Testis (tissue), 3 donors: ENCODE data around the gene LDHD. TPM values are rescaled to one million over a fixed set of nuclear protein-coding genes. Genes with fewer than 3 reads are reported as not detected.

Experiments used
- DNase-seq: peaks from one replicate; pipeline ENCODE4 v3.0.0-alpha.2; 2019
- H3K27ac ChIP-seq, 2 donors: fragments of 200-600 bp; sonication (generic); one replicate each; pipeline ENCODE4 v1.5.1; 2019
- H3K27me3 ChIP-seq: fragments of 200-600 bp; sonication (generic); one replicate; pipeline ENCODE4 v1.5.1; 2019
- H3K36me3 ChIP-seq: fragments of 200-600 bp; sonication (generic); one replicate; pipeline ENCODE4 v1.5.1; 2017; ENCODE audit warnings: low read depth; ENCODE audit errors: missing control alignments
- H3K4me1 ChIP-seq: fragments of 200-600 bp; sonication (generic); one replicate; pipeline ENCODE4 v1.5.1; 2019
- H3K4me3 ChIP-seq, 2 donors: fragments of 200-600 bp; sonication (generic); one replicate each; pipeline ENCODE4 v1.5.1; 2017 to 2019
- H3K9me3 ChIP-seq: fragments of 200-600 bp; sonication (generic); one replicate; pipeline ENCODE4 v1.5.1; 2017
- CTCF ChIP-seq, 3 experiments: fragments of 450-650 bp in 2 of 3; fragments of 200-600 bp in 1 of 3; sonication (generic) in 1 of 3; IDR thresholded peaks; one replicate each; pipeline ENCODE4 v1.5.1; 2016 to 2019; ENCODE audit warnings: antibody characterized with exemption in 3 of 3, mild to moderate bottlenecking in 2 of 3, moderate library complexity in 1 of 3
- POLR2A ChIP-seq: fragments of 450-650 bp; IDR thresholded peaks from one replicate; pipeline ENCODE4 v1.6.1; 2017; ENCODE audit warnings: antibody characterized with exemption, mild to moderate bottlenecking, moderate library complexity
- WGBS, 2 donors: methylation state at CpG; one replicate each; pipeline ENCODE4 v1.1.5; 2018; 5-methylcytosine and 5-hydroxymethylcytosine counted together
- intact Hi-C: fragments of 100-400 bp; cut with DNase I; formaldehyde crosslinking; loops from one replicate; pipeline ENCODE4 v1.15.1; 2023; ENCODE audit warnings: low total_unique reads
- polyA plus RNA-seq: library from polyadenylated mRNA; stranded (reverse); fragments of 350-450 nt; fragmentation: Illumina TruSeq; extraction: RNeasy Lipid Tissue Mini Kit (QIAGEN cat#74804); gene quantifications from one replicate; pipeline ENCODE4 v1.2.3, GENCODE V29; 2014; ENCODE audit warnings: low read depth, low replicate concordance; ENCODE audit not compliant: insufficient read depth
- total RNA-seq, 2 donors: library from RNA; depleted of rRNA; stranded (reverse); fragments of >200 nt; gene quantifications; one replicate each; pipeline ENCODE4 v1.2.3, GENCODE V29; 2016

LDHD gene
- total and polyA plus RNA-seq, 3 donors from 2014 or later, result 4.2 to 14.4 (median 5.0) TPM

- no peaks in the 10 kb centered on the region for H3K36me3 ChIP-seq
- no peak overlapping the region for H3K4me3 ChIP-seq
- no peak for TF ChIP-seq POLR2A
- no peak for TF ChIP-seq CTCF (IDR thresholded peaks at IDR 0.05)
- H3K27me3 ChIP-seq, result no peaks in the 10 kb centered on the region
- H3K27ac ChIP-seq, result no peak overlapping the region
- whole genome bisulfite sequencing, 2 donors, result 92% methylated on average over 8 of the region's 8 CpGs
- intact Hi-C loops, result no loop called here
- DNase-seq, result no peak
- H3K4me1 ChIP-seq, result no peaks in the 10 kb centered on the region
- H3K9me3 ChIP-seq, result no peaks in the 10 kb centered on the region
Observed at GRCh38 chr16:75080205-75081029, 36.2 kb downstream of the LDHD start.

GRCh38 chr16:75079346-75079926 is 37.1 kb downstream of the LDHD start:
- DNase-seq, result no peak
- intact Hi-C loops, result no loop called here
- WGBS, 2 donors, result 93% methylated on average over 7 of the region's 7 CpGs
- no peak for TF ChIP-seq POLR2A
- no peak for TF ChIP-seq CTCF (IDR thresholded peaks at IDR 0.05)
- no peak overlapping the region for H3K4me3 ChIP-seq
- no peaks in the 10 kb centered on the region for H3K9me3 ChIP-seq
- no peaks in the 10 kb centered on the region for H3K36me3 ChIP-seq
- no peaks in the 10 kb centered on the region for H3K4me1 ChIP-seq
- H3K27ac ChIP-seq, result no peak overlapping the region
- no peaks in the 10 kb centered on the region for H3K27me3 ChIP-seq

- Histone ChIP-seq H3K27me3 (no peaks in the 10 kb centered on the region), H3K36me3 (no peaks in the 10 kb centered on the region), H3K4me3 (no peak overlapping the region), H3K9me3 (no peaks in the 10 kb centered on the region), H3K4me1 (no peaks in the 10 kb centered on the region), H3K27ac (no peak overlapping the region)
- intact Hi-C loops, result no loop called here
- DNase-seq, result no peak
- TF ChIP-seq POLR2A (no peak), CTCF (IDR thresholded peaks at IDR 0.05) (no peak)
- 89 to 93% methylated on average over 8 of the region's 8 CpGs for WGBS, 2 donors
Observed at GRCh38 chr16:75078886-75079285, 37.7 kb downstream of the LDHD start.

GRCh38 chr16:75075688-75076268 is 40.8 kb downstream of the LDHD start:
- WGBS, 2 donors, result 81 to 88% methylated on average over 3 of the region's 3 CpGs
- DNase-seq, result no peak
- Histone ChIP-seq H3K4me1 (no peaks in the 10 kb centered on the region), H3K27ac (no peak overlapping the region), H3K4me3 (no peak overlapping the region), H3K36me3 (no peaks in the 10 kb centered on the region), H3K27me3 (no peaks in the 10 kb centered on the region), H3K9me3 (no peaks in the 10 kb centered on the region)
- TF ChIP-seq POLR2A (no peak), CTCF (IDR thresholded peaks at IDR 0.05) (no peak)
- intact Hi-C loops, result no loop called here
